ENCODE results near the gene RAD23A.
"Not testable (repeated sequence)": the region's sequence is repeated elsewhere in the genome, so short reads cannot be mapped to it uniquely, and the experiment has no call there.

The RAD23A gene

DNA sequence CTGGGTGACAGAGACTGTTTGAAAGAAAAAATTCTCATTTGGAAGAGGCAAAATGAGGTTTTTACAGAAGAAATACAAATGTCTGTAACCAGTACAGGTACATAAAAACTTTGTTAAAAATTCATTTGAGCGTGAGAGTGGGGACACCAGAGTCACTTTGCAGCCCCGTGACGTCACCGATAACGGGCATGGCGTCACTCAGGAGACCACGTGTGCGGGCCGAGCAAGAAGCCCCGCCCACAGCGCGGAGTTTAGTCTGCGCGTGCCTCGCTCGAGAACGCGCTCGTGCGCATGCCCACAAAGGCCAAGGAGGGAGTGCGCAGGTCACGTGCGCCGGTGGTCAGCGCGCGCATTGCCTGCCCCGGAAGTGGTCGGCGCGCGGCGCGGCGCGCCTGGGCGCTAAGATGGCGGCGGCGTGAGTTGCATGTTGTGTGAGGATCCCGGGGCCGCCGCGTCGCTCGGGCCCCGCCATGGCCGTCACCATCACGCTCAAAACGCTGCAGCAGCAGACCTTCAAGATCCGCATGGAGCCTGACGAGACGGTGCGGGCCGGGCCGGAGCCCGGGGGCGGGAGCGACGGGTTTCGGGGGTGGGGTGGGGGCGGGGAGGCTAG lies at the start of gene RAD23A:
TSS of gene RAD23A (plus strand) at position 384 of the 613 bp plus-strand sequence. CDS start at position 471, 87 bp downstream.
- peak; percentile 96 for TF ChIP-seq POLR2A (IDR thresholded peaks at IDR 0.05; ENCODE audit: low read length)
- TF ChIP-seq GATA1 (IDR thresholded peaks at IDR 0.05; ENCODE audit: low read depth, low read length), result no peak
- peak; percentile 99 to 100 for DNase-seq

DNA sequence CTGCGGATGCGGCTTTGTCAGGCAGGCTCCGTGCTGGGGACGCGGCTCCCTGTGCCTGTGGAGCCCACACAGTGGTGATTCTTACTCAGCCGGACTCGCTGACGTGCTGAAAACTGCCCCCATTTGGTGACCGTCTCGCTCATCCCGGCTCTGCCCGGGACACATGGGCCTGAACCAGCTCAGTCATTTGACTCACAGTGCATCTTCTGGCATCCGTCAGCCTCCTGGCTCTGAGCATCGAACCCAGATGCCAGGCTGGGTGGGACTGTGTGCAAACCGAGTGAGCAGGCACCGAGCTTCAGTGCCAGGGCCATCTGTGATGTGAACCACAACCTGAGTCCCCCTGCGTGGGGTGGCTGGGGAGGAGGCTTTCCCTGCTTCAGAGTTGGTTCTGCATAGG lies 49.2 kb upstream of the RAD23A start:
- DNase-seq, result no peak
- no peak for TF ChIP-seq GATA1 (IDR thresholded peaks at IDR 0.05; ENCODE audit: low read depth, low read length)
- no peak for TF ChIP-seq POLR2A (IDR thresholded peaks at IDR 0.05; ENCODE audit: low read length)

DNA sequence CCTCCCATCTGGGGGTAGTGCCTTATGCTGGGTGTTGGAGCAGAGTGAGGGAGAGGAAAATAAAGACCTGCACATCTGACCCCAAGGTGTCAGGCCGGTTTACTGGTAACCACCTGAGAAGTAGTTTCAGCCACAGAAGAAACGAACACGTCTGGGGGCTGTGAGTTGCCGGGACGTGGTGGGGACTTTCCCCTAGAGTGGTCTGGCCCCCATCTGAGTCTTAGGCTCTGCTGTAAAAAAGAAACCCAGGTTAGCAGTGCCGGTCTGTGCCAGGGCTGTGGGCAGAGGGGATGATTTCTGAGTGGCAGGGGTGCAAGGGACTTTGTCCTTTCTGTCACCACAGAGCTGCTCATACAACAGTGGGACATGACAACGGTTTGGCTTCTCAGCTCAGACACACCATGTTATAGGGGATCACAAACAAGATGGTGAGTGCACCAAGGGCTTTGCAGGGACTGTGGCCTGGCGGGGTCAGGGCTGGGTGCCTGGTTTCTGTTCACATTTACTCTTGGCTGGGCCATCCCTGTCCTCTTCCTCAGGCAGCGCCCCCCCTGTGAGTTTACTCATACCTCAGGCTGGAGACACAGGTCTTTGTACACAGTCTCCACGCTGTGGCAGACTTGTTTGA lies 45.7 kb upstream of the RAD23A start:
- DNase-seq, result no peak
- no peak for TF ChIP-seq POLR2A (IDR thresholded peaks at IDR 0.05; ENCODE audit: low read length)
- TF ChIP-seq GATA1 (IDR thresholded peaks at IDR 0.05; ENCODE audit: low read depth, low read length), result no peak

DNA sequence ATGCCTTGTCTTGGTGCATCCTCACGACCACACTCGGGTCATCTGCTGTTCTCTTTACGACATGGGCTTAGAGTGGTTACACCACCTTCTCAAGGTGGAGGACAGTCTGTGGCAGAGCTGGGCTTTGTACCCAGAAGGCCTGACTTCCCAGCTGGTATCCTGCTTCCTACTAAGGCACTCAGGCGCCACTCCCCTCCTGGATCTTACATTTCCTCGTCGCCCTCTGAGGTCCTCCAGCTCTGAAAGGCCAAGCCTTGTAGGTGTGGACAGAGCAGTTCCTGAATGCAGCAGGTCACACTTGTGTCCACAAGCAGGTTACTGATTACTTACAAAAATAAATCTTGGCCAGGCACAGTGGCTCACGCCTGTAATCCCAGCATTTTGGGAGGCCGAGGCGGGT lies 38.5 kb upstream of the RAD23A start:
- no peak for DNase-seq
- TF ChIP-seq POLR2A (IDR thresholded peaks at IDR 0.05; ENCODE audit: low read length) (no peak), GATA1 (IDR thresholded peaks at IDR 0.05; ENCODE audit: low read depth, low read length) (no peak)

DNA sequence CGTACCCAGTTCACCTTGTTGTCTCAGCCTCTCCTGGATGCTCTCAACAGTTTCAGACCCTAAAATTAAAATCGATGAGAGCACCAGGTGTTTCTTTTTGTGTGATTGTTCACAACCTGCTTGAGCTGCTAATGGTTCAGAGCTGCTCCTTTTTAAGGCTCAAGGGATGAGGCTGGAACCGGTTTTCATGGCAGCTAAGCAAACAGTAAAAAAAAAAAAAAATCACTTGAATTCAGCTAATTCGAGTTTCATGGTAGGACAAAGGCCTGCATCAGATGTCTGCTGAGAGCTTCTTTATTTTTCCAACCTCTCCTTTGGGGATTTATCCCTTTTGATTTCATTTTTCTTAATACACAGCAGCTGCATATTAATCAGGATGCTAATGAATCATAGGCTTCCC lies 33.1 kb upstream of the RAD23A start:
- TF ChIP-seq POLR2A (IDR thresholded peaks at IDR 0.05; ENCODE audit: low read length) (no peak), GATA1 (IDR thresholded peaks at IDR 0.05; ENCODE audit: low read depth, low read length) (no peak)
- DNase-seq, result no peak

DNA sequence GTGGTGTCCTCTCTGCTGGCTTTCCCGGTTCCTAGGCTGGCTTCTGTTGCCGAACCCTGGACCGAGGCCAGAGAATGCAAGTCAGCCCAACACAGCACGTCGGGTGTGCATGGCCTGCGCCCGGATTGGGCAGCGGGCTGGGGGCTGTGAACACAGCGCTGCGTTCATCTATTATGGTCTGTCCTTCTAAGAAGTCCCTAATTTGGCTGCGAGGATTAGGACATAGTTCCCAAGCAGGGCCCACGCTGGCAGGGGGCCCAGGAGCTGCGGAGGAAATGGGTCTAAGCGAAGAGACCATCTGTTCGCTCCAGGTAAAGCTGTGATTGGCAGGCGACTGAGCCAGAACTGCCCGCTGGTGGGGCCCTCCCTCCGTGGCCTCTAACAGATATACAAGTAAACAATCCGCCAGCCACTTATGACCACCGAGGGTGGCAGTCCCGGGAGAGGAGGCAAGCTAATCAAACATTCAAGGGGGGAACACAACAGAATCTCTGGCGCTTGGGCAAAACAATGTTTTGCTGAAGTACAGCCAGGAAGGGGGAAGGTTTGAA lies 32.6 kb upstream of the RAD23A start:
- no peak for DNase-seq
- TF ChIP-seq POLR2A (IDR thresholded peaks at IDR 0.05; ENCODE audit: low read length), result no peak
- no peak for TF ChIP-seq GATA1 (IDR thresholded peaks at IDR 0.05; ENCODE audit: low read depth, low read length)

DNA sequence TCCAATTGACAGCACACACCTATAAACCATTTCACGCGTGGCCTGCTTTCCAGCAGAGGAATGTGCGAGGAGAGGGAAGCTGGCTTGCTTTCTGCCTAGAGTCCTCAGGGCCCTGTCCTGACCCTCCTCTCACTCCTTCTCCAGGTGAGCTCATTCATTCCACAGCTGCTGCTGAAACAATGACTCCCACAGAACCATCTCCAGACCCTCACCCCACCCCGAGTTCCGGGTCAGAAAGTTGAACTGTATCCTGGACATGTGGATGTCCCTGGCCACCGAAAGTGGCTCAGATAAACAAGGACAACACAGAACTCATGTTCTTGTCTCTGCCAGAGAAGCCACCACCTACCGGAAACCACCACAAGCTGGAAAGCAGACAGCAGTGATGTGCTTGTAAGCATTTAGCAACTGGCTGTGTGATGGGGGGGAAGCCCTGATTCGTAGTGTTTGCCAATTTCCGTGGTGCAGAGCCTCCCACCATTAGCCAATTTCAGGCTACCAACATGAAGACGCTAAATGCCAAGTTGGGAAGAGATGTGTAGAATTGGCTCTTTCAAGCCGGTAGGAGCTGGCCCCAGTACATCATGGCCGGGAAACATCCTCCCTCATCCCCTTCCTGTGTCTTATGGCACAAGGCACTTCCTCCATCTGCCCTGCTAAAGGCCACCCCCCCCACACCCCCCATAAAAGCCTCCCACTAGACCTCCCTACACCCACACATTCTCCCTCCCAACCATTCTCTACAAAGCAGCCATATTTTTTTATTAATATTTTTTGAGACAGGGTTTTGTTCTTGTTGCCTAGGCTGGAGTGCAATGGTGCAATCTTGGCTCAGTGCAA lies 31.6 kb upstream of the RAD23A start:
- no peak for DNase-seq
- TF ChIP-seq GATA1 (IDR thresholded peaks at IDR 0.05; ENCODE audit: low read depth, low read length), result no peak
- no peak for TF ChIP-seq POLR2A (IDR thresholded peaks at IDR 0.05; ENCODE audit: low read length)

DNA sequence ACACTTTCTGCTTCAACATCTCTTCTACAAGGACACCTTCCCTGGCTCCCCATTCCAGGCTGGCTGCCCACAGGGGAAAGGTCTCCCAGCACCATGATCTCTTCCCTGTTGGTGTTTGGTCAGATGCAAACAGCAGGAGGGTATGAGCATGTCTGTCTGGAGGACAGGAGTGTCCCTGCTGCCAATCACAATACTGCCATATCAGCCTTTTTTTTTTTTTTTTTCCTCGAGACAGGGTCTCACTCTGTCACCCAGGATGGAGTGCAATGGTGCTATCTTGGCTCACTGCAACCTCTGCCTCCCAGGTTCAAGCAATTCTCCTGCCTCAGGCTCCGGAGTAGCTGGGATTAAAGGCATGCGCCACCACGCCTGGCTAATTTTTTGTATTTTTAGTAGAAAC lies 29.8 kb upstream of the RAD23A start:
- not testable (repeated sequence) for DNase-seq

DNA sequence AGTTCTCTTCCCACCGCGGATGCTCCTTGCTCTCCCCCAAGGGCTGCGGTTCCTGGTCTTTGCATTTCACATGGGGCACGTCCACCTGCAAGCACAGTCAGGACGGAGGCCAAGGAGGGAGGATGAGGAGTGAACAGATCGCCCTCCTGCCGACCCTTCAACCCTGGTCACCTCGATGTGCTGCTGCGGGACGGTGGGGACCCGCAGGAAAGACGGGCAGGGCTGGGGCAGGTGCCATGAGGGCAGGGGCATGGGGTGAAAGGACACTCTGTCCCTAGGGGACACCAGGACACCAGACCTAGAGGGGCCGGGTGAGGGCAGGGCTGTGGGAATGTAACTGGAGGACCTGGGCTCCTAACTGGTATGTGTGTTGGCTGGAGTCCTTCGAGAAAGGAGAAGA lies 27.4 kb upstream of the RAD23A start:
- DNase-seq, result no peak
- no peak for TF ChIP-seq GATA1 (IDR thresholded peaks at IDR 0.05; ENCODE audit: low read depth, low read length)
- no peak for TF ChIP-seq POLR2A (IDR thresholded peaks at IDR 0.05; ENCODE audit: low read length)

DNA sequence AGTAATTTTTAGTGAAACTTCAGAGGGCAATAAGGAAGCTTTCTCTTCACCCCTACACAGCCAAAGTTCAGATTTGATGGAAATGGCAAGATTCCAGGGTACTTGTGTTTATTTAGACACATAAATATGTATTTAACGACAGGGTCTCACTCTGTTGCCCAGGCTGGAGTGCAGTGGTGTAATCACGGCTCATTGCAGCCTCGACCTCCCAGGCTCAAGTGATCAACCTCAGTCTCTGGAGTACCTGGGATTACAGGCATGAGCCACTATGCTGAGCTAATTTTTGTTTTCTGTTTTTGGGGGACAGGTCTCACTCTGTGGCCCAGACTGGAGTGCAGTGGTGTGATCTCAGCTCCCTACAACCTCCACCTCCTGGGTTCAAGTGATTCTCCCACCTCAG lies 24.6 kb upstream of the RAD23A start:
- TF ChIP-seq GATA1 (IDR thresholded peaks at IDR 0.05; ENCODE audit: low read depth, low read length), result no peak
- TF ChIP-seq POLR2A (IDR thresholded peaks at IDR 0.05; ENCODE audit: low read length), result no peak
- no peak for DNase-seq

DNA sequence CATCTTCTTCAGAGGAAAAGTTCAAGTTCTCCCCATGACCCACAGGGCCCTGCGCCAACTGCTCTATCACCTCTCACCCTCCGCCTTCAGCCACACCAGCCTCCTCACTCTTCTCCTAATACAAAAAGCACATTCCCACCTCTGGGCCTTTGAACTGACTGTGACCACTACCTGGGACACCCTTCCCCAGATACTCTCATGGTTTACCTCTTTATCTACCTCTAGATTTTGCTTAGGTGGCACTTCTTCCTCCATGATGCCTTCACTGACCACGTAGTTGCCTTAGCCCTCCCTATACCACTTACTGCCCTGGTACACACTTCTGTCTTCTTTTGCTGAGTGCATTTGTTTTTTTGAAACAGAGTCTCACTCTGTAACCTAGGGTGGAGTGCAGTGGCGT lies 22.7 kb upstream of the RAD23A start:
- no peak for DNase-seq
- TF ChIP-seq GATA1 (IDR thresholded peaks at IDR 0.05; ENCODE audit: low read depth, low read length) (no peak), POLR2A (IDR thresholded peaks at IDR 0.05; ENCODE audit: low read length) (no peak)

DNA sequence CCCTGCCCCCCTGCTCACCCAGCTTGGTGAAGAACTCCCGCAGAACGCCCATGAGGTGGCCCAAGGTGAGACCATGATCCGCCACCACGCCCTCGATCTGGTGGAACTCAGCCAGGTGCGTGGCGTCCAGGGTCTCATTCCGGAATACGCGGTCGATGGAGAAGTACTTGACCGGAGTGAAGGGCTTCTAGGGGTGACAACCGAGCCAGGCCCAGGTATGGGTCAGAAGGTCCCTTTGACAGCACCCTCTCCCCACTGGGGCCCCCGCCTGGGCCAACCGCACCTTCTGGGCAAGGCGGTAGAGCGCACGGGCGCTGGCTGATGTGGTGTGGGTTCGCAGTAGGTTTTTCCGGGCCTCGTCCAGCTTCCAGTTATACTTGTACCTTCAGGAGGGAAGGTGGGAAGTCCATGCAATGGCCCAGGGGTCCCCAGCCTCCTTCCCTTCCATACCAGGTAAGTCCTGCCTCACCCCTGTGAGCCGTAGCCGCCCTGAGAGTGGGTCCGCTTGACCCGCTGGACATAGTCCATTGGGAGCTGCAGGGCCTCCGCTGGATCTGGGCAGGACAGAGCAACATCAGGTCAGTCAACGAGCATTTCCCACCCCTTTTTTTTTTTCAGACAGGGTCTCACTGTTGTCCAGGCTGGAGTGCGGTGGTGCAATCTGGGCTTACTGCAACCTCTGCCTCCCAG lies 20.9 kb upstream of the RAD23A start:
- TF ChIP-seq GATA1 (IDR thresholded peaks at IDR 0.05; ENCODE audit: low read depth, low read length), result no peak
- TF ChIP-seq POLR2A (IDR thresholded peaks at IDR 0.05; ENCODE audit: low read length), result no peak

DNA sequence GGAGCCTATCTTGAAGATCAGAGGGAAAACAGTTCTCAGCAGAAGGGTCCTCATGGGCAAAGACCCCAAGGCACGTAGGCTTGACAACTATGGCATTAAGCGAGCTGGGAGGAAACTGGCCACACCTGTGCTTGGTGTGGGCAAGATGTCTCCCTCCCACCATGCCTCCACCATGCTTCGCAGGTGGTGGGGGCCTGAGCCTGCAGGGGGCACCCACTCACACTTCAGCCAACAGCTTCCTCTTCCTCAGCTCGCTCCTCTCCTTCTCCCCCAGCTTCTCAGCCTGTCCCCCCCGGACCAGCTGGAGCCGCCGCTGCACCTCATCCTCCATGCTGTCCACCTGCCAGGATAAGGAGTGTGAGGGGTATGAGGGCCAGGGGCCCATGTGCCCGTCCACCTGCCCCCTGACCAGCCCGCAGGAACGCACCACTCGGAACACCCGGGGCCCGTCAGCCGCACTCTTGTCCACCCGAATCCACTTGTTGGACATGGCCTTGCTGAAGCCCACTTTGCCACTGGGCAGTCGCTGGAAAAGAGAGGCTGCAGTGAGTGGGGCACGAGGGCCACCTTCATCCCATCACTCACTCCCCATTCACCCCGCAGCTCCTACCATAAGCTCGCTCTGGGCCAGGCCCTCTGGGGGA lies 15.5 kb upstream of the RAD23A start:
- DNase-seq, result no peak
- no peak for TF ChIP-seq GATA1 (IDR thresholded peaks at IDR 0.05; ENCODE audit: low read depth, low read length)
- no peak for TF ChIP-seq POLR2A (IDR thresholded peaks at IDR 0.05; ENCODE audit: low read length)

More for the DNA sequence above, 20.9 kb upstream of the RAD23A start:
- no peak for DNase-seq
